GM21447 (cell line): ENCODE measurements around the gene GON7.
"Not testable (repeated sequence)": the region's sequence is repeated elsewhere in the genome, so short reads cannot be mapped to it uniquely, and the experiment has no call there.

Source experiments
- ATAC-seq: cut with Tn5 transposase; IDR thresholded peaks from one replicate; pipeline ENCODE4 v1.9.1; 2021; ENCODE audit not compliant: unreplicated experiment

Gene GON7

DNA sequence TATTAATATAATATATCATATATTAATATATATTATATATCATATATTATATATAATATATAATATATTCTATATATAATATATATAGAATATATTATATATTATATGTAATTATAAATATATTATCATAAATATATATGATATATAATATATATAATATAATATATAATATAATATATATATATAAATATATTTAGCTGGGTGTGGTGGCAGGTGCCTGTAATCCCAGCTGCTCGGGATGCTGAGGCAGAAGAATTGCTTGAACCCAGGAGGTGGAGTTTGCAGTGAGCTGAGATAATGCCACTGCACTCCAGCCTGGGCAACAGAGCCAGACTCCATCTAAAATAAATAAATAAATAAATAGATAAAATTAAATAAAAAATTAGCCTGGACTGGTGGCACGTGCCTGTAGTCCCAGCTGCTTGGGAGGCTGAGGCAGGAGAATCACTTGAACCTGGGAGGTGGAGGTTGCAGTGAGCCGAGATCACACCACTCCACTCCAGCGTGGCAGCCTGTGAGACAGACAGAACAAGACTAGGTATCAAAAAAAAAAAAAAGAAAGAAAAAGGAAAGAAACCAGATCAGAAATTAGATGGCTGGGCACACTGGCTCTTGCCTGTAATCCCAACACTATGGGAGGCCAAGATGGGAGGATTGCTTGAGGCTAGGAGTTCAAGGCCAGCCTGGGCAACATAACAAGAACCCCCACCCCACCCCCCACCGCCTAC is 47.1 kb downstream of the GON7 start:
- not testable (repeated sequence) for ATAC-seq

DNA sequence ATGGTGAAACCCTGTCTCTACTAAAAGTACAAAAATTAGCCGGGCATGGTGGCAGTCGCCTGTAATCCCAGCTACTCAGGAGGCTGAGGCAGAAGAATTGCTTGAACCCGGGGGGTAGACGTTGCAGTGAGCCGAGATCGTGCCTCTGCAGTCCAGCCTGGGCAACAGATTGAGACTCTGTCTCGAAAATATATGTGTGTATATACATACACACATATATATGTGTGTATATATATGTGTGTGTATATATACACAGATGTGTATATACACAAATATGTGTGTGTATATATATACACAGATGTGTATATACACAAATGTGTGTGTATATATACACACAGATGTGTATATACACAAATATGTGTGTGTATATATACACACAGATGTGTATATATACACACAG is 48.5 kb downstream of the GON7 start:
- not testable (repeated sequence) for ATAC-seq

DNA sequence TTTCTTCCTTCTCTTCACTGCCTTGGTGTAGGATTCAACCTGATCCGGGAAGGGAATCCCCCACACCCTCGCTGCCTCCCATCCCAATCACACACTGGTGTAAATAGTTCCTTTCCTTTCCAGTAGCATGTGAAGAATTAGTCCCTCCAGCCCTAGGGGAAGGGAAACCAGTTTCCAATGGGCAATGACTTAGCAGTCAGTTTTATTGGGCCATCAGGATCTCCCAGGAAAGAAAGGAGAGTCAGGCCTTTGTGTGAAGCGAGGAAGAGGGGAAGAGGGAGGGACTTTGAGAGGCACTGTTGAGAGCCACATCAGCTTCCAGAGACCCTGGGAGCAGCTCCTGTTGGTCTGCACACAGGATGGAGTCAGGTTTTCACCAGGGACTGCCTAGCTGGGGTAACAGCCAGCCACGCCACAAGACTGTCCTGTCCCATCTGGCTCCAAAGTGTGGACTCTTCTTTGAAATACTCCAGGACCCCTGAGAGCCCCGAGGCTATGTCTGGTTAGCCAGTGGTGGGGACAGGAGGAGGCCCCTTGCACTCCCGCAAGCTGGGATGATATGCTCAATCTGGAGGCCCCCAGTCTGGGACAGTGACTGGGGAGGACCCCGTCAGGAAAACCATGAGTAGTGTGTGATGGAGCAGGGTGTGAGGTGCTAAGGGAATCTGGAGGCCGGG is 50.0 kb downstream of the GON7 start:
- no peak for ATAC-seq

DNA sequence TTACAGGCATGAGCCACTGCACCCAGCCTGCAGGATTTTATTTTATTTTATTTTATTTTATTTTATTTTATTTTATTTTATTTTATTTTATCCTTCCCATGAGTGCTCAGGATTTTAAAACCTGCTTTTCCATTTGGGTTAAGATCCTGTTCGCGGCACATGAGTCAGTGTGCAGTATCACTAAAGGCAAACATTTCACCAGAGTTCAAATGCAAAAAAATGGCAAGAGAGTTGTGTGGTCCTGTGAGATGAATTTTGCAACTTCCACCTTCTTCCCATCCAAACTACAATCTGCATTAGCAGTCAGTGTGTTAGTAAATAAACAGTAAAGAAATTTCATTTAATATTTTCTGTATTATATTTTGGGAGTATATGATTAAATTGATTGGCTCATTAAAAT is 51.2 kb downstream of the GON7 start:
- ATAC-seq, result no peak

DNA sequence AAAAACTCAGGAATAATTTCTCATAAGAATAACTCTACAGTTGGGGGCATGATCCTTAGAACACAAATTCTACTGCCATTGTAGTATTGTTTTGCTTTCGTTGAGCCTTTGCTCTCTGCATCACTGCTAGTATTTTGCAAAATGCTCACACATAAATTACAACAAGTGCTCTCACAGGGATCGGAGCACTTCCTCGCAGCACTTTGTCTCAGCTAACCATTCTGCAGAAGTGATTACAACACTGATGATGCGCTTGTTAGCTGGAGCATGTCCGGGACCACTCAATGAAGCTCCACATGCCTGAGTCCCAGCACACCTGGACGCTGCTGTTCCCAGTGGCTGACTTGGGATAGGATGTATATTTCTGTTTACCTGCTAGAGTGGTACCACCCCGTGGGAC is 53.7 kb downstream of the GON7 start:
- ATAC-seq, result no peak
